Measurements from ENCODE around the gene DPPA2.
"Not testable (repeated sequence)": the region's sequence is repeated elsewhere in the genome, so short reads cannot be mapped to it uniquely, and the experiment has no call there.

Gene DPPA2

GRCh38 chr3:109316162-109316730 is at the start of gene DPPA2:
TSS of gene DPPA2 (minus strand) at chr3:109316517. CDS start at chr3:109314542, 1,975 bp downstream.
- TF ChIP-seq CTCF (conservative IDR thresholded peaks at IDR 0.05; ENCODE audit: low read length): no peak
- no peak for DNase-seq (ENCODE audit: low read depth)
- H3K4me3 ChIP-seq (ENCODE audit: low read length): no peak within 1 kb of the TSS

- no peak overlapping the region for H3K4me3 ChIP-seq (ENCODE audit: low read length)
- DNase-seq (ENCODE audit: low read depth): no peak
- TF ChIP-seq CTCF (conservative IDR thresholded peaks at IDR 0.05; ENCODE audit: low read length): no peak
Observed at GRCh38 chr3:109364088-109364487, 47.8 kb upstream of the DPPA2 start.

- H3K4me3 ChIP-seq (ENCODE audit: low read length): no peak overlapping the region
- DNase-seq (ENCODE audit: low read depth): no peak
- no peak for TF ChIP-seq CTCF (conservative IDR thresholded peaks at IDR 0.05; ENCODE audit: low read length)
Observed at GRCh38 chr3:109363634-109364033, 47.3 kb upstream of the DPPA2 start.

- DNase-seq (ENCODE audit: low read depth): no peak
- TF ChIP-seq CTCF (conservative IDR thresholded peaks at IDR 0.05; ENCODE audit: low read length): no peak
- no peak overlapping the region for H3K4me3 ChIP-seq (ENCODE audit: low read length)
Observed at GRCh38 chr3:109362823-109363222, 46.5 kb upstream of the DPPA2 start.

- DNase-seq (ENCODE audit: low read depth); H3K4me3 ChIP-seq (ENCODE audit: low read length): not testable (repeated sequence)
Observed at GRCh38 chr3:109358809-109359208, 42.5 kb upstream of the DPPA2 start.

- TF ChIP-seq CTCF (conservative IDR thresholded peaks at IDR 0.05; ENCODE audit: low read length): no peak
- H3K4me3 ChIP-seq (ENCODE audit: low read length): no peak overlapping the region
- DNase-seq (ENCODE audit: low read depth): no peak
Observed at GRCh38 chr3:109356442-109357155, 40.3 kb upstream of the DPPA2 start.

GRCh38 chr3:109355625-109356441 is 39.5 kb upstream of the DPPA2 start:
- TF ChIP-seq CTCF (conservative IDR thresholded peaks at IDR 0.05; ENCODE audit: low read length): no peak
- no peak for DNase-seq (ENCODE audit: low read depth)
- no peak overlapping the region for H3K4me3 ChIP-seq (ENCODE audit: low read length)
